Measurements from ENCODE around the gene AFF4.

AFF4 gene

DNA sequence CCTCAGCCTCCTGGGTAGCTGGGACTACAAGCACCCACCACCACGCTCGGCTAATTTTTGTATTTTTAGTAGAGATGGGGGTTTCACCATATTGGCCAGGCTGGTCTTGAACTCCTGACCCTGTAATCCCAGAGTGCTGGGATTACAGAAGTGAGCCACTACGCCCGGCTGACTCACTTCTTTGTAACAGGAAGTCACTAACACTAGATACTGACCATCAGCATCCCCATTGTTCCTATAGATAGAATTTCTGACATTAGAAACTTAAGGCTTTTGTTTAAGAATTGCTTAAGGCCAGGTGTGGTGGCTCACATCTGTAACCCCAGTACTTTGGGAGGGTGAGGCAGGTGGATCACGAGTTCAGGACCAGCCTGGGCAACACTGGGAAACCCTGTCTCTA lies 47.8 kb downstream of the AFF4 start:
- no peak for TF ChIP-seq FOXP2 (optimal IDR thresholded peaks at IDR 0.05; ENCODE audit: borderline replicate concordance, extremely low read depth, extremely low read length, insufficient read depth)
- TF ChIP-seq TAF1 (IDR thresholded peaks at IDR 0.05; ENCODE audit: borderline replicate concordance, insufficient read depth, low read length): no peak
- TF ChIP-seq, protein P1, sequence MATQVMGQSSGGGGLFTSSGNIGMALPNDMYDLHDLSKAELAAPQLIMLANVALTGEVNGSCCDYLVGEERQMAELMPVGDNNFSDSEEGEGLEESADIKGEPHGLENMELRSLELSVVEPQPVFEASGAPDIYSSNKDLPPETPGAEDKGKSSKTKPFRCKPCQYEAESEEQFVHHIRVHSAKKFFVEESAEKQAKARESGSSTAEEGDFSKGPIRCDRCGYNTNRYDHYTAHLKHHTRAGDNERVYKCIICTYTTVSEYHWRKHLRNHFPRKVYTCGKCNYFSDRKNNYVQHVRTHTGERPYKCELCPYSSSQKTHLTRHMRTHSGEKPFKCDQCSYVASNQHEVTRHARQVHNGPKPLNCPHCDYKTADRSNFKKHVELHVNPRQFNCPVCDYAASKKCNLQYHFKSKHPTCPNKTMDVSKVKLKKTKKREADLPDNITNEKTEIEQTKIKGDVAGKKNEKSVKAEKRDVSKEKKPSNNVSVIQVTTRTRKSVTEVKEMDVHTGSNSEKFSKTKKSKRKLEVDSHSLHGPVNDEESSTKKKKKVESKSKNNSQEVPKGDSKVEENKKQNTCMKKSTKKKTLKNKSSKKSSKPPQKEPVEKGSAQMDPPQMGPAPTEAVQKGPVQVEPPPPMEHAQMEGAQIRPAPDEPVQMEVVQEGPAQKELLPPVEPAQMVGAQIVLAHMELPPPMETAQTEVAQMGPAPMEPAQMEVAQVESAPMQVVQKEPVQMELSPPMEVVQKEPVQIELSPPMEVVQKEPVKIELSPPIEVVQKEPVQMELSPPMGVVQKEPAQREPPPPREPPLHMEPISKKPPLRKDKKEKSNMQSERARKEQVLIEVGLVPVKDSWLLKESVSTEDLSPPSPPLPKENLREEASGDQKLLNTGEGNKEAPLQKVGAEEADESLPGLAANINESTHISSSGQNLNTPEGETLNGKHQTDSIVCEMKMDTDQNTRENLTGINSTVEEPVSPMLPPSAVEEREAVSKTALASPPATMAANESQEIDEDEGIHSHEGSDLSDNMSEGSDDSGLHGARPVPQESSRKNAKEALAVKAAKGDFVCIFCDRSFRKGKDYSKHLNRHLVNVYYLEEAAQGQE (IDR thresholded peaks at IDR 0.05; ENCODE audit: insufficient read depth in 1 of 2, low read depth in 2 of 2, low read length in 2 of 2): no peak
- TF ChIP-seq POLR2AphosphoS5 (IDR thresholded peaks at IDR 0.05; ENCODE audit: low read depth, low read length): no peak
- TF ChIP-seq SIN3A (IDR thresholded peaks at IDR 0.05; ENCODE audit: borderline replicate concordance, insufficient read depth, low read length): no peak

DNA sequence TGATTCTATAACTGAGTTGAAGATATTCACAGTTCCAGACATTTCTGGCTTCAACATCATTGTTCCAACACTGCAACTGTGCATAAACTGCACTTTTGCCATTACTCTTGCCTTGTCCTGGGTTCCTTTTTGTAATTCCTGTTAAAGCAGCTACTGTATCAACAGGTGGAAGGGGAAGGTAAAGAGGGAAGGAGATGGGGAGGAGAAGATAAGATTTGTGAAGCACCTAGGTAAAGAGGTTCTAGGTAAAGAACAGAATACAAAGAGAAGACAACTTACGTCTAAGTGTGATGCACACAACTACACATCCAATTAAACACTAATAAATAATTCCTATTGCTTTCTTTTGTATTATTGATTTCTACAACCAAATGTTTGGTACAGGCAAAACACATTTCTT lies 53.7 kb downstream of the AFF4 start:
- no peak for TF ChIP-seq POLR2AphosphoS5 (IDR thresholded peaks at IDR 0.05; ENCODE audit: low read depth, low read length)
- TF ChIP-seq, protein P1 (IDR thresholded peaks at IDR 0.05; ENCODE audit: insufficient read depth in 1 of 2, low read depth in 2 of 2, low read length in 2 of 2): no peak
- TF ChIP-seq FOXP2 (optimal IDR thresholded peaks at IDR 0.05; ENCODE audit: borderline replicate concordance, extremely low read depth, extremely low read length, insufficient read depth): no peak
- no peak for TF ChIP-seq TAF1 (IDR thresholded peaks at IDR 0.05; ENCODE audit: borderline replicate concordance, insufficient read depth, low read length)
- no peak for TF ChIP-seq SIN3A (IDR thresholded peaks at IDR 0.05; ENCODE audit: borderline replicate concordance, insufficient read depth, low read length)

DNA sequence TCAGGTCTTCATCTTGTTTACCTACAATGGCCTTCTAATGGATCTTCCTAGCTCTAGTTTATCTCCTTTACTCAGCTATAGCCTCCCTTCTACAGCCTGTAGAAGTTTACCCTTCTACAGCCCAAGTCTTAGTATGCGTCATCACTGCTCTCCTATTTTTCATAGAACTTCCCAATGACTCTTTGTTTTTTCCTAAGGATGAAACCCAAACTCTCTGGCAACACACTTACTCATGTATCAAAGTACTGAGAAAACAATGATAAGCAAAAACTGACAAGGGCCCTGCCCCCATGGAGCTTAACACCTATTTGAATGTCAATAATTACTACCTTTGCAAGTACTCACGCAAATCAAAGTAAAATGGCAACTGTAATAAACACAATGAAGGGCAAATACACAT lies 56.3 kb downstream of the AFF4 start:
- TF ChIP-seq TAF1 (IDR thresholded peaks at IDR 0.05; ENCODE audit: borderline replicate concordance, insufficient read depth, low read length): no peak
- TF ChIP-seq, protein P1 (IDR thresholded peaks at IDR 0.05; ENCODE audit: insufficient read depth in 1 of 2, low read depth in 2 of 2, low read length in 2 of 2): no peak
- no peak for TF ChIP-seq FOXP2 (optimal IDR thresholded peaks at IDR 0.05; ENCODE audit: borderline replicate concordance, extremely low read depth, extremely low read length, insufficient read depth)
- no peak for TF ChIP-seq SIN3A (IDR thresholded peaks at IDR 0.05; ENCODE audit: borderline replicate concordance, insufficient read depth, low read length)
- TF ChIP-seq POLR2AphosphoS5 (IDR thresholded peaks at IDR 0.05; ENCODE audit: low read depth, low read length): no peak

DNA sequence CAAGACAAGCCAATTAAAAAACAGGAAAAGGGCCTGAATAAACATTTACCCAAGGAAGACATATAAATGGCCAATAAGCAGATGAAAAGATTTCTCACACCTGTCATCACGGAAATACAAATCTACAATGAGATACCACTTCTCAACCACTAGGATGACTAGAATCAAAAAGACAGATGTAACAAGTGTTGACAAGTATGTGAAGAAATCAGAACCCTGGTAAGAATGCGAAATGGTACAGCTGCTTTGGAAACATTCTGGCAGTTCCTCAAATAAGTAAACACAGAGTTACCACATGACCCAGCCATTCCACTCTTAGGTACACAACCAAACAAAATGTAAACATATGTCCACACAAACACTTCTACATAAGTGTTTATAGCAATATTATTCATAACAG lies 57.5 kb downstream of the AFF4 start:
- TF ChIP-seq TAF1 (IDR thresholded peaks at IDR 0.05; ENCODE audit: borderline replicate concordance, insufficient read depth, low read length) (no peak), FOXP2 (optimal IDR thresholded peaks at IDR 0.05; ENCODE audit: borderline replicate concordance, extremely low read depth, extremely low read length, insufficient read depth) (no peak), POLR2AphosphoS5 (IDR thresholded peaks at IDR 0.05; ENCODE audit: low read depth, low read length) (no peak)

DNA sequence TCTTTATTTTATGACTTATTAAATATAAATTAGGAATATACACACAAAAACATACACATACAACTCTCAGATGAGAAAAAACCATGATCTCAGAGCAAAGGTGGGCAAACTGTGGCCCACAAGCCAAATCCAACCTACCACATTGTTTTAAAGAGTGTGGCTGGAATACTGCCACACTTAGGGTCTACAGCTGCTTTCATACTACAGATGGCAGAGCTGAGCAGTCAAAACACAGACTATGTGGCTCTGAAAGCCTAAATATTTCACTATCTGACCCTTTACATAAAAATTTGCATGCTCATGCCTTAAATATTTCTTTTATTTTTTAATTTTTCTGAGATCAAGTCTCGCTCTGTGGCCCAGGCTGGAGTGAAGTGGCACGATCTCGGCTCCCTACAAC lies 61.7 kb downstream of the AFF4 start:
- TF ChIP-seq SIN3A (IDR thresholded peaks at IDR 0.05; ENCODE audit: borderline replicate concordance, insufficient read depth, low read length) (no peak), POLR2AphosphoS5 (IDR thresholded peaks at IDR 0.05; ENCODE audit: low read depth, low read length) (no peak), TAF1 (IDR thresholded peaks at IDR 0.05; ENCODE audit: borderline replicate concordance, insufficient read depth, low read length) (no peak), FOXP2 (optimal IDR thresholded peaks at IDR 0.05; ENCODE audit: borderline replicate concordance, extremely low read depth, extremely low read length, insufficient read depth) (no peak)
- TF ChIP-seq, protein P1 (IDR thresholded peaks at IDR 0.05; ENCODE audit: insufficient read depth in 1 of 2, low read depth in 2 of 2, low read length in 2 of 2): no peak

All from PFSK-1 (cell line).